ENCODE measurements around the gene BACH2. TPM values are rescaled to one million over a fixed set of nuclear protein-coding genes. Genes with fewer than 3 reads are reported as not detected.

BACH2 gene
- total and polyA plus RNA-seq, 9 of the 15 experiments (the other 6 are each of a cell fraction or from before 2014, with no cell fraction given) = 0.06 to 3.1 (median 0.59) TPM

GRCh38 chr6:90148867-90149266 is 147.8 kb downstream of the BACH2 start (continued):
- no peak for TF ChIP-seq CEBPG (CRISPR knock-in tag; IDR thresholded peaks at IDR 0.05)
- TF ChIP-seq CEBPG (tag; conservative IDR thresholded peaks at IDR 0.05 in 1 of 2, IDR thresholded peaks at IDR 0.05 in 1 of 2) = no peak
- no peak for TF ChIP-seq ZNF696 (CRISPR knock-in tag; conservative IDR thresholded peaks at IDR 0.05)
- no peak for TF ChIP-seq HDGF (IDR thresholded peaks at IDR 0.05)

- ATAC-seq (no peak), DNase-seq (ENCODE audit: extremely low read depth in 1 of 4, low spot score in 3 of 4) (no peak), FAIRE-seq (no peak)
- 26% methylated on average over 11 of the region's 13 CpGs for WGBS (ENCODE audit: insufficient coverage, low coverage, missing lambda C conversion rate)
- Histone ChIP-seq H3K9me1 (ENCODE audit: control insufficient read depth, insufficient read depth, low read length) (no peaks in the 10 kb centered on the region), H2AFZ (ENCODE audit: low read depth, low read length) (no peak overlapping the region), H3K4me3 (no peak overlapping the region), H3K36me3 (ENCODE audit: control insufficient read depth, insufficient read depth, low read length) (no peaks in the 10 kb centered on the region), H3K79me2 (ENCODE audit: control insufficient read depth, insufficient read depth, low read length) (no peaks in the 10 kb centered on the region), H3K4me2 (ENCODE audit: insufficient read depth, low read length) (no peak overlapping the region), H3K4me1 (replicated peaks in 1 of 2; ENCODE audit: control insufficient read depth in 2 of 2, insufficient read depth in 2 of 2, low read length in 2 of 2) (no peaks in the 10 kb centered on the region), H3K9ac (ENCODE audit: insufficient read depth in 1 of 2, low read depth in 2 of 2, low read length in 2 of 2) (no peak overlapping the region), H4K20me1 (replicated peaks; ENCODE audit: control insufficient read depth, insufficient read depth, low read length) (no peaks in the 10 kb centered on the region), H3K27me3 (ENCODE audit: control insufficient read depth in 2 of 2, insufficient read depth in 2 of 2, low read length in 2 of 2) (peaks cover 0 to 12% of the 10 kb centered on the region in 2 experiments; a peak in 1 of 5 replicates), H3K27ac (ENCODE audit: extremely low read depth, low read depth, low read length) (no peak overlapping the region), H3K9me3 (replicated peaks; ENCODE audit: control insufficient read depth, insufficient read depth, low read depth, low read length) (no peaks in the 10 kb centered on the region)
- intact Hi-C loops (cut with micrococcal nuclease) (no loop called here), in situ Hi-C loops (cut with MboI) (no loop called here)
- TF ChIP-seq RAD21 (CRISPR knock-in tag; conservative IDR thresholded peaks at IDR 0.05 in 1 of 2, IDR thresholded peaks at IDR 0.05 in 1 of 2) (0 out of 4 replicates have a peak, but pooled peaks of 1 of the 2 experiments have one; percentile 6), SPI1 (IDR thresholded peaks at IDR 0.05; ENCODE audit: borderline replicate concordance, low read depth, low read length) (peak; percentile 59; the same call in 1 of the 2 replicates), VEZF1 (CRISPR knock-in tag; IDR thresholded peaks at IDR 0.05) (no peak)
- POLR2A ChIA-PET = interaction anchor here (1.0 kb wide), 1 partner anchor 112 kb away, joined by 3 read pairs; no protein-coding TSS in a partner anchor
- BruUV-seq (replicated peaks) = no TSS peak
- CTCF ChIA-PET (ENCODE audit: low intra/inter-chr PET ratio) = no interaction called here
Observed at GRCh38 chr6:90146921-90147649, 149.6 kb downstream of the BACH2 start.

Measured in K562 (cell line).